ENCODE measurements around the gene CAPN5. TPM values are rescaled to one million over a fixed set of nuclear protein-coding genes. Genes with fewer than 3 reads are reported as not detected.

CAPN5 gene
- 8.1 TPM in 2 replicates for total RNA-seq

GRCh38 chr11:77066229-77067042 is at the start of gene CAPN5:
Gene CAPN5, plus strand, starts transcription at chr11:77066971. Its CDS starts 17,916 bp downstream, at chr11:77084887.

GRCh38 chr11:77102246-77103210 is 35.8 kb downstream of the CAPN5 start, which contains the start of gene OMP:
Gene OMP, plus strand, starts transcription at chr11:77102840. Its CDS starts 0 bp downstream, at chr11:77102840.

GRCh38 chr11:77127920-77128691 is 61.3 kb downstream of the CAPN5 start, which contains the start of gene MYO7A:
Gene MYO7A, plus strand, starts transcription at chr11:77128246. Its CDS starts 2,389 bp downstream, at chr11:77130635.

Other genes with a start within 250 kb of the CAPN5 start
- 16.9 and 26.1 TPM in 2 replicates for gene ACER3, start 206.1 kb upstream of the CAPN5 start, total RNA-seq
- not detected in 2 replicates for gene B3GNT6, start 32.6 kb upstream of the CAPN5 start, total RNA-seq
- gene OMP, start 35.9 kb downstream of the CAPN5 start, total RNA-seq = not detected in 2 replicates
- 0.65 and 0.76 TPM in 2 replicates for gene MYO7A, start 61.3 kb downstream of the CAPN5 start, total RNA-seq
- gene GDPD4, start 234.7 kb downstream of the CAPN5 start, total RNA-seq = not detected in 2 replicates